Measurements from ENCODE around the gene IVL. TPM values are rescaled to one million over a fixed set of nuclear protein-coding genes. Genes with fewer than 3 reads are reported as not detected.

IVL gene
- polyA plus RNA-seq, 1 donor from 2014 or later = not detected

- H3F3A ChIP-seq (ENCODE audit: insufficient read depth, low read length, poor library complexity, severe bottlenecking) = no peaks in the 10 kb centered on the region
- H3K4me2 ChIP-seq (ENCODE audit: low read length) = no peak overlapping the region
- H3K79me2 ChIP-seq (replicated peaks; ENCODE audit: insufficient read depth, low read length) = no peaks in the 10 kb centered on the region
- TF ChIP-seq TAF1 (IDR thresholded peaks at IDR 0.05; ENCODE audit: low read depth) (no peak), RAD21 (conservative IDR thresholded peaks at IDR 0.05) (no peak), POLR2AphosphoS5 (IDR thresholded peaks at IDR 0.05) (no peak), MXI1 (conservative IDR thresholded peaks at IDR 0.05; ENCODE audit: poor library complexity, severe bottlenecking) (no peak), EP300 (conservative IDR thresholded peaks at IDR 0.05; ENCODE audit: poor library complexity, severe bottlenecking) (no peak), SMC3 (conservative IDR thresholded peaks at IDR 0.05; ENCODE audit: poor library complexity) (no peak), EZH2 (IDR thresholded peaks at IDR 0.05; ENCODE audit: borderline replicate concordance, insufficient read depth, low read length, poor library complexity, severe bottlenecking) (no peak)
- TF ChIP-seq, protein P1, sequence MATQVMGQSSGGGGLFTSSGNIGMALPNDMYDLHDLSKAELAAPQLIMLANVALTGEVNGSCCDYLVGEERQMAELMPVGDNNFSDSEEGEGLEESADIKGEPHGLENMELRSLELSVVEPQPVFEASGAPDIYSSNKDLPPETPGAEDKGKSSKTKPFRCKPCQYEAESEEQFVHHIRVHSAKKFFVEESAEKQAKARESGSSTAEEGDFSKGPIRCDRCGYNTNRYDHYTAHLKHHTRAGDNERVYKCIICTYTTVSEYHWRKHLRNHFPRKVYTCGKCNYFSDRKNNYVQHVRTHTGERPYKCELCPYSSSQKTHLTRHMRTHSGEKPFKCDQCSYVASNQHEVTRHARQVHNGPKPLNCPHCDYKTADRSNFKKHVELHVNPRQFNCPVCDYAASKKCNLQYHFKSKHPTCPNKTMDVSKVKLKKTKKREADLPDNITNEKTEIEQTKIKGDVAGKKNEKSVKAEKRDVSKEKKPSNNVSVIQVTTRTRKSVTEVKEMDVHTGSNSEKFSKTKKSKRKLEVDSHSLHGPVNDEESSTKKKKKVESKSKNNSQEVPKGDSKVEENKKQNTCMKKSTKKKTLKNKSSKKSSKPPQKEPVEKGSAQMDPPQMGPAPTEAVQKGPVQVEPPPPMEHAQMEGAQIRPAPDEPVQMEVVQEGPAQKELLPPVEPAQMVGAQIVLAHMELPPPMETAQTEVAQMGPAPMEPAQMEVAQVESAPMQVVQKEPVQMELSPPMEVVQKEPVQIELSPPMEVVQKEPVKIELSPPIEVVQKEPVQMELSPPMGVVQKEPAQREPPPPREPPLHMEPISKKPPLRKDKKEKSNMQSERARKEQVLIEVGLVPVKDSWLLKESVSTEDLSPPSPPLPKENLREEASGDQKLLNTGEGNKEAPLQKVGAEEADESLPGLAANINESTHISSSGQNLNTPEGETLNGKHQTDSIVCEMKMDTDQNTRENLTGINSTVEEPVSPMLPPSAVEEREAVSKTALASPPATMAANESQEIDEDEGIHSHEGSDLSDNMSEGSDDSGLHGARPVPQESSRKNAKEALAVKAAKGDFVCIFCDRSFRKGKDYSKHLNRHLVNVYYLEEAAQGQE (IDR thresholded peaks at IDR 0.05; ENCODE audit: borderline replicate concordance) = no peak
- TF ChIP-seq, protein P2, sequence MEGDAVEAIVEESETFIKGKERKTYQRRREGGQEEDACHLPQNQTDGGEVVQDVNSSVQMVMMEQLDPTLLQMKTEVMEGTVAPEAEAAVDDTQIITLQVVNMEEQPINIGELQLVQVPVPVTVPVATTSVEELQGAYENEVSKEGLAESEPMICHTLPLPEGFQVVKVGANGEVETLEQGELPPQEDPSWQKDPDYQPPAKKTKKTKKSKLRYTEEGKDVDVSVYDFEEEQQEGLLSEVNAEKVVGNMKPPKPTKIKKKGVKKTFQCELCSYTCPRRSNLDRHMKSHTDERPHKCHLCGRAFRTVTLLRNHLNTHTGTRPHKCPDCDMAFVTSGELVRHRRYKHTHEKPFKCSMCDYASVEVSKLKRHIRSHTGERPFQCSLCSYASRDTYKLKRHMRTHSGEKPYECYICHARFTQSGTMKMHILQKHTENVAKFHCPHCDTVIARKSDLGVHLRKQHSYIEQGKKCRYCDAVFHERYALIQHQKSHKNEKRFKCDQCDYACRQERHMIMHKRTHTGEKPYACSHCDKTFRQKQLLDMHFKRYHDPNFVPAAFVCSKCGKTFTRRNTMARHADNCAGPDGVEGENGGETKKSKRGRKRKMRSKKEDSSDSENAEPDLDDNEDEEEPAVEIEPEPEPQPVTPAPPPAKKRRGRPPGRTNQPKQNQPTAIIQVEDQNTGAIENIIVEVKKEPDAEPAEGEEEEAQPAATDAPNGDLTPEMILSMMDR (IDR thresholded peaks at IDR 0.05; ENCODE audit: poor library complexity, severe bottlenecking) = no peak
- H3K9ac ChIP-seq (ENCODE audit: low read length) = no peak overlapping the region
- H3K4me3 ChIP-seq (ENCODE audit: low read length) = no peak overlapping the region
- H3K9me2 ChIP-seq (ENCODE audit: insufficient read depth, low read length) = no peaks in the 10 kb centered on the region
- H3K9me3 ChIP-seq (ENCODE audit: low read length) = no peaks in the 10 kb centered on the region
- no peaks in the 10 kb centered on the region for H4K20me1 ChIP-seq (ENCODE audit: insufficient read depth)
- no peak overlapping the region for H2AFZ ChIP-seq (ENCODE audit: low read depth, low read length)
- no peaks in the 10 kb centered on the region for H3K36me3 ChIP-seq (ENCODE audit: insufficient read depth, low read length)
- H3K27me3 ChIP-seq (ENCODE audit: insufficient read depth, low read depth, low read length) = no peaks in the 10 kb centered on the region
- no peak overlapping the region for H3K27ac ChIP-seq (ENCODE audit: low read length)
Observed at GRCh38 chr1:152932170-152932811, 23.9 kb downstream of the IVL start.

DNA sequence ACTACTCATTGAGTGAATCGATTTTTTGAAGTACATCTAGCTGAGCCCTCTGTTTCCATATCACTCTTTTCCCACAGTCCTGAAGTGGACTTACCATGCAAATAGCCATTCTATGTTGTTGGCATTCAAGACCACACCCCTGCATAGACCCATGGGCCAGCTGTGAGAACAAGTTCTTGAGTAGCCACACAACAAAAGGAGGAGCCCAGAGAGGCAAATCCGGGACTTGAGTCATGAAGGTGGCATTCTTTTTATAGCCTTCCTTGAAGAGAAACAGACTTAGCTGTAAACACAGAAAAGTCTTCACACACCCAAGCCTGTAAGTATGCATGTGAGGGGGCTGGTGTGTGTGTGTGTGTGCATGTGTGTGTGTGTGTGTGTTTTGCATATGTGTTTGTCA, 24.9 kb downstream of the IVL start:
- no peak overlapping the region for H2AFZ ChIP-seq (ENCODE audit: low read depth, low read length)
- no peaks in the 10 kb centered on the region for H3K9me2 ChIP-seq (ENCODE audit: insufficient read depth, low read length)
- H3K4me3 ChIP-seq (ENCODE audit: low read length) = no peak overlapping the region
- H4K20me1 ChIP-seq (ENCODE audit: insufficient read depth) = no peaks in the 10 kb centered on the region
- no peaks in the 10 kb centered on the region for H3F3A ChIP-seq (ENCODE audit: insufficient read depth, low read length, poor library complexity, severe bottlenecking)
- no peak overlapping the region for H3K4me2 ChIP-seq (ENCODE audit: low read length)
- H3K27me3 ChIP-seq (ENCODE audit: insufficient read depth, low read depth, low read length) = no peaks in the 10 kb centered on the region
- H3K27ac ChIP-seq (ENCODE audit: low read length) = no peak overlapping the region
- no peak overlapping the region for H3K9ac ChIP-seq (ENCODE audit: low read length)
- no peaks in the 10 kb centered on the region for H3K9me3 ChIP-seq (ENCODE audit: low read length)
- TF ChIP-seq EP300 (conservative IDR thresholded peaks at IDR 0.05; ENCODE audit: poor library complexity, severe bottlenecking) = no peak
- TF ChIP-seq SMC3 (conservative IDR thresholded peaks at IDR 0.05; ENCODE audit: poor library complexity) = no peak
- no peak for TF ChIP-seq POLR2AphosphoS5 (IDR thresholded peaks at IDR 0.05)
- TF ChIP-seq, protein P2 (IDR thresholded peaks at IDR 0.05; ENCODE audit: poor library complexity, severe bottlenecking) = no peak
- TF ChIP-seq EZH2 (IDR thresholded peaks at IDR 0.05; ENCODE audit: borderline replicate concordance, insufficient read depth, low read length, poor library complexity, severe bottlenecking) = no peak
- TF ChIP-seq MXI1 (conservative IDR thresholded peaks at IDR 0.05; ENCODE audit: poor library complexity, severe bottlenecking) = no peak
- TF ChIP-seq, protein P1 (IDR thresholded peaks at IDR 0.05; ENCODE audit: borderline replicate concordance) = no peak
- no peak for TF ChIP-seq TAF1 (IDR thresholded peaks at IDR 0.05; ENCODE audit: low read depth)
- no peaks in the 10 kb centered on the region for H3K79me2 ChIP-seq (replicated peaks; ENCODE audit: insufficient read depth, low read length)
- no peaks in the 10 kb centered on the region for H3K36me3 ChIP-seq (ENCODE audit: insufficient read depth, low read length)

All from neural cell (in vitro differentiated cells).